ENCODE data around the gene GRM8.
"Not testable (repeated sequence)": the region's sequence is repeated elsewhere in the genome, so short reads cannot be mapped to it uniquely, and the experiment has no call there.

Gene GRM8

GRCh38 chr7:126702242-126703016 lies 550.3 kb downstream of the GRM8 start:
- no peak for FAIRE-seq

GRCh38 chr7:126700807-126701604 lies 551.7 kb downstream of the GRM8 start:
- FAIRE-seq = no peak

- FAIRE-seq = no peak
These were observed 553.0 kb downstream of the GRM8 start for GRCh38 chr7:126699707-126700106.

GRCh38 chr7:126698909-126699308 lies 553.8 kb downstream of the GRM8 start:
- no peak for FAIRE-seq

GRCh38 chr7:126698446-126698845 lies 554.3 kb downstream of the GRM8 start:
- no peak for FAIRE-seq

- FAIRE-seq = no peak
These were observed 556.3 kb downstream of the GRM8 start for GRCh38 chr7:126696256-126697038.

- FAIRE-seq = no peak
These were observed 561.6 kb downstream of the GRM8 start for GRCh38 chr7:126690848-126691751.

- FAIRE-seq = no peak
These were observed 562.6 kb downstream of the GRM8 start for GRCh38 chr7:126690104-126690503.

- FAIRE-seq = no peak
These were observed 563.7 kb downstream of the GRM8 start for GRCh38 chr7:126689037-126689436.

GRCh38 chr7:126686474-126686873 lies 566.3 kb downstream of the GRM8 start:
- no peak for FAIRE-seq

- FAIRE-seq = no peak
These were observed 567.1 kb downstream of the GRM8 start for GRCh38 chr7:126685596-126685995.

- FAIRE-seq = no peak
These were observed 567.6 kb downstream of the GRM8 start for GRCh38 chr7:126685018-126685573.

GRCh38 chr7:126682176-126682575 lies 570.6 kb downstream of the GRM8 start:
- FAIRE-seq = no peak

GRCh38 chr7:126668762-126669161 lies 584.0 kb downstream of the GRM8 start:
- FAIRE-seq = not testable (repeated sequence)

- FAIRE-seq = no peak
These were observed 584.4 kb downstream of the GRM8 start for GRCh38 chr7:126668367-126668752.

- no peak for FAIRE-seq
These were observed 584.9 kb downstream of the GRM8 start for GRCh38 chr7:126667742-126668366.

- FAIRE-seq = no peak
These were observed 589.9 kb downstream of the GRM8 start for GRCh38 chr7:126662856-126663255.

- FAIRE-seq = no peak
These were observed 593.6 kb downstream of the GRM8 start for GRCh38 chr7:126659124-126659523.

GRCh38 chr7:126658684-126659083 lies 594.1 kb downstream of the GRM8 start:
- FAIRE-seq = no peak

- FAIRE-seq = no peak
These were observed 595.0 kb downstream of the GRM8 start for GRCh38 chr7:126657599-126658358.

- FAIRE-seq = no peak
These were observed 595.6 kb downstream of the GRM8 start for GRCh38 chr7:126657137-126657536.
